Measurements from ENCODE around the gene MADD. TPM values are rescaled to one million over a fixed set of nuclear protein-coding genes. Genes with fewer than 3 reads are reported as not detected.

Gene MADD
- total RNA-seq, 1 experiment from 2014 or later, result 41.0 TPM

- Histone ChIP-seq H3K4me2 (ENCODE audit: insufficient read depth, insufficient read length, low read length) (no peak overlapping the region), H3K18ac (ENCODE audit: insufficient read length, low read depth, low read length) (no peak overlapping the region), H3K23ac (ENCODE audit: insufficient read length, low read depth, low read length) (no peak overlapping the region), H4K20me1 (ENCODE audit: control insufficient read depth, insufficient read depth, insufficient read length) (no peaks in the 10 kb centered on the region), H2BK20ac (ENCODE audit: low read depth, low read length, poor library complexity, severe bottlenecking) (no peak overlapping the region), H2AK5ac (ENCODE audit: insufficient read length, low read length) (no peak overlapping the region), H4K91ac (ENCODE audit: insufficient read length, low read depth, low read length) (no peak overlapping the region), H3T11ph (ENCODE audit: low read length) (no peak overlapping the region), H2BK120ac (ENCODE audit: low read depth, low read length, poor library complexity, severe bottlenecking) (no peak overlapping the region), H2BK5ac (ENCODE audit: insufficient read length, low read length) (no peak overlapping the region), H3K9ac (ENCODE audit: extremely low read depth, insufficient read length, low read length) (no peak overlapping the region), H3K56ac (ENCODE audit: insufficient read length, low read depth, low read length) (no peak overlapping the region), H4K8ac (replicated peaks; ENCODE audit: insufficient read length, low read depth, low read length) (no peak overlapping the region), H3K9me3 (ENCODE audit: control insufficient read depth, low read depth, low read length) (no peaks in the 10 kb centered on the region), H3K79me1 (ENCODE audit: insufficient read depth, low read depth, low read length, poor library complexity, severe bottlenecking) (no peaks in the 10 kb centered on the region), H3K79me2 (ENCODE audit: insufficient read depth, low read length) (no peaks in the 10 kb centered on the region), H3K27me3 (ENCODE audit: insufficient read depth, low read length) (no peaks in the 10 kb centered on the region), H2BK15ac (ENCODE audit: low read depth, low read length) (no peak overlapping the region), H3K27ac (ENCODE audit: insufficient read length, low read depth, low read length) (no peak overlapping the region), H2BK12ac (ENCODE audit: insufficient read length, low read depth, low read length) (no peak overlapping the region), H3K14ac (ENCODE audit: insufficient read depth, low read length) (no peak overlapping the region; the same call in 1 of the 2 replicates), H3K23me2 (ENCODE audit: insufficient read length, low read depth, low read length, poor library complexity, severe bottlenecking) (no peaks in the 10 kb centered on the region), H3K4me1 (ENCODE audit: insufficient read depth, low read length) (no peaks in the 10 kb centered on the region), H4K5ac (ENCODE audit: insufficient read length, low read depth, low read length) (no peak overlapping the region), H3K4ac (ENCODE audit: low read depth, low read length) (no peak overlapping the region), H2AFZ (ENCODE audit: low read length) (no peak overlapping the region)
- no peak for DNase-seq
- Mint-ChIP-seq H3K36me3 (ENCODE audit: insufficient read depth in 1 of 3, low read depth in 3 of 3) (no peaks in the 10 kb centered on the region), H3K27ac (no peak overlapping the region), H3K27me3 (ENCODE audit: low read depth) (no peaks in the 10 kb centered on the region; the same call in 1 of the 2 replicates), H3K9me3 (no peaks in the 10 kb centered on the region), H3K4me3 (no peak overlapping the region; a peak in 1 of 5 replicates), H3K4me1 (peaks cover 3 to 4% of the 10 kb centered on the region in 2 experiments; a peak in 3 of 4 replicates)
- TF ChIP-seq CTCF (conservative IDR thresholded peaks at IDR 0.05), result no peak
- no CpG with 5 or more reads among the region's 5 CpGs for WGBS (ENCODE audit: extremely low coverage, insufficient read length, low lambda C conversion rate)
These were observed 107.7 kb downstream of the MADD start for GRCh38 chr11:47377571-47378009.
